ENCODE measurements around the gene SPPL2A. TPM values are rescaled to one million over a fixed set of nuclear protein-coding genes. Genes with fewer than 3 reads are reported as not detected.

SPPL2A gene
- total and polyA plus RNA-seq, 9 of the 15 experiments (the other 6 are each of a cell fraction or from before 2014, with no cell fraction given), result 9.8 to 66.1 (median 38.0) TPM

DNA sequence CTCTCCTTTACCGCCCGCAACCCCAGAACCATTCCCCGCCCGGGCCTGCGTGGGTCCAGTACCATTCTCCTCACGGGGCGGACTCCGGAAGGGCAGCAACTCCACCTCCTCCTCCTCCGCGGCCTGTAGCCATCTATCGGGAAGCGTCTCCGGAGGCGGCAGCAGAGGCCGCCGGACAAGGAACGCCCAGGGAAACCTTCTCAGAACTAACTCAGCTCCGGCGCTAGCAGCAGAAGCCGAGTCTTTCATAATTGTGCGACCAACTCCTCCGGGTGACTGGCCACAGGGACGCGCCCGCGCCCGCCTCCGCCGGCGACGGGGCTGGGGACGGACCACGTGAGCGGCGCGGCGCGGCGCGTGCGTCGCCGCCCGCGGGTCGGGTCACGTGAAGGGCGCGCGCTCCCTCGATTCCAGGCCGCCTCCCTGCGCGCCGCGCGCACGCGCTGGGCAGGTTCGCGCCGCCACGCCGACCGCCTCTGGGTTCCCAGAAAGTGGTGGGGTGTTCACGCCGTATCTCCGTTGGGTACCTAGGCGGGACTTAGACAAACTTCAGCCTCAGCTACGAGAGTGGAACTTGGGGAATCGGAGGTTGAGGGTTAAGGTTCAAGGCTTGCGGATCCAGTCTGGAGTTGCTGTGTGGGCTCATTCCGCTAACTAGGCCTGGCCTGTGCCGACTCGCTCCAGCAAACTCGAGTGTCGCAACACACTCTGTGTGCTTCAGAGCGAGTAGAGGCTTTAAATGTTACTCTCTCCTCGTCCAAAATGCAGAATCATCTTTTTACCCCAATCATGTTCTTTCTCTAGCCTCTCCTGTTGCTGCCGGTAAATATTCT, 78.8 kb downstream of the SPPL2A start, which contains the start of gene TRPM7 (continued):
- peak; percentile 69; the same call in 1 of the 2 replicates for TF ChIP-seq DMBX1 (CRISPR knock-in tag; IDR thresholded peaks at IDR 0.05; ENCODE audit: borderline replicate concordance)
- TF ChIP-seq ZNF449 (CRISPR knock-in tag; IDR thresholded peaks at IDR 0.05), result peak; percentile 99; the same call in 1 of the 2 replicates
- no peak for TF ChIP-seq POLR3A (IDR thresholded peaks at IDR 0.05; ENCODE audit: borderline replicate concordance, extremely low read depth, insufficient read depth, insufficient read length)
- TF ChIP-seq RB1 (IDR thresholded peaks at IDR 0.05; ENCODE audit: low read depth), result peak; percentile 98
- peak; percentile 91 for TF ChIP-seq ZNF395 (CRISPR knock-in tag; IDR thresholded peaks at IDR 0.05)
- TF ChIP-seq DACH1 (IDR thresholded peaks at IDR 0.05; ENCODE audit: partially characterized antibody), result no peak
- TF ChIP-seq MAFG (tag; conservative IDR thresholded peaks at IDR 0.05), result peak; percentile 41; the same call in 1 of the 2 replicates
- TF ChIP-seq ETV1 (tag; conservative IDR thresholded peaks at IDR 0.05; ENCODE audit: low read depth), result peak; percentile 76
- TF ChIP-seq NFIC (IDR thresholded peaks at IDR 0.05), result 0 out of 2 replicates have a peak, but pooled peaks have one; percentile 25
- 0 out of 2 replicates have a peak, but pooled peaks have one; percentile 43 for TF ChIP-seq KDM2B (CRISPR knock-in tag; IDR thresholded peaks at IDR 0.05)
- TF ChIP-seq ZBTB9 (CRISPR knock-in tag; IDR thresholded peaks at IDR 0.05), result no peak; the same call in 1 of the 2 replicates
- peak; percentile 100 for TF ChIP-seq CXXC5 (CRISPR knock-in tag; IDR thresholded peaks at IDR 0.05)
- no peak for TF ChIP-seq ZNF280A (IDR thresholded peaks at IDR 0.05; ENCODE audit: low read depth, partially characterized antibody)
- TF ChIP-seq ZNF133 (CRISPR knock-in tag; IDR thresholded peaks at IDR 0.05), result no peak
- peak; percentile 33; the same call in 1 of the 2 replicates for TF ChIP-seq SREBF1 (IDR thresholded peaks at IDR 0.05; ENCODE audit: borderline replicate concordance, low read depth, low read length)
- peak; percentile 61; the same call in 1 of the 2 replicates for TF ChIP-seq ZNF583 (CRISPR knock-in tag; IDR thresholded peaks at IDR 0.05)
- peak; percentile 75 for TF ChIP-seq MEIS2 (IDR thresholded peaks at IDR 0.05; ENCODE audit: partially characterized antibody)
- TF ChIP-seq SMARCB1 (IDR thresholded peaks at IDR 0.05; ENCODE audit: insufficient read length, low read depth), result no peak
